ENCODE measurements around the gene PPP1R18. TPM values are rescaled to one million over a fixed set of nuclear protein-coding genes. Genes with fewer than 3 reads are reported as not detected.
A peak's percentile ranks its signal among the peaks of the same experiment; 100 is the strongest.

The PPP1R18 gene, protein sequence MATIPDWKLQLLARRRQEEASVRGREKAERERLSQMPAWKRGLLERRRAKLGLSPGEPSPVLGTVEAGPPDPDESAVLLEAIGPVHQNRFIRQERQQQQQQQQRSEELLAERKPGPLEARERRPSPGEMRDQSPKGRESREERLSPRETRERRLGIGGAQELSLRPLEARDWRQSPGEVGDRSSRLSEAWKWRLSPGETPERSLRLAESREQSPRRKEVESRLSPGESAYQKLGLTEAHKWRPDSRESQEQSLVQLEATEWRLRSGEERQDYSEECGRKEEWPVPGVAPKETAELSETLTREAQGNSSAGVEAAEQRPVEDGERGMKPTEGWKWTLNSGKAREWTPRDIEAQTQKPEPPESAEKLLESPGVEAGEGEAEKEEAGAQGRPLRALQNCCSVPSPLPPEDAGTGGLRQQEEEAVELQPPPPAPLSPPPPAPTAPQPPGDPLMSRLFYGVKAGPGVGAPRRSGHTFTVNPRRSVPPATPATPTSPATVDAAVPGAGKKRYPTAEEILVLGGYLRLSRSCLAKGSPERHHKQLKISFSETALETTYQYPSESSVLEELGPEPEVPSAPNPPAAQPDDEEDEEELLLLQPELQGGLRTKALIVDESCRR
- total RNA-seq: 10 to 100 TPM; 12.2 to 21.9 TPM

DNA sequence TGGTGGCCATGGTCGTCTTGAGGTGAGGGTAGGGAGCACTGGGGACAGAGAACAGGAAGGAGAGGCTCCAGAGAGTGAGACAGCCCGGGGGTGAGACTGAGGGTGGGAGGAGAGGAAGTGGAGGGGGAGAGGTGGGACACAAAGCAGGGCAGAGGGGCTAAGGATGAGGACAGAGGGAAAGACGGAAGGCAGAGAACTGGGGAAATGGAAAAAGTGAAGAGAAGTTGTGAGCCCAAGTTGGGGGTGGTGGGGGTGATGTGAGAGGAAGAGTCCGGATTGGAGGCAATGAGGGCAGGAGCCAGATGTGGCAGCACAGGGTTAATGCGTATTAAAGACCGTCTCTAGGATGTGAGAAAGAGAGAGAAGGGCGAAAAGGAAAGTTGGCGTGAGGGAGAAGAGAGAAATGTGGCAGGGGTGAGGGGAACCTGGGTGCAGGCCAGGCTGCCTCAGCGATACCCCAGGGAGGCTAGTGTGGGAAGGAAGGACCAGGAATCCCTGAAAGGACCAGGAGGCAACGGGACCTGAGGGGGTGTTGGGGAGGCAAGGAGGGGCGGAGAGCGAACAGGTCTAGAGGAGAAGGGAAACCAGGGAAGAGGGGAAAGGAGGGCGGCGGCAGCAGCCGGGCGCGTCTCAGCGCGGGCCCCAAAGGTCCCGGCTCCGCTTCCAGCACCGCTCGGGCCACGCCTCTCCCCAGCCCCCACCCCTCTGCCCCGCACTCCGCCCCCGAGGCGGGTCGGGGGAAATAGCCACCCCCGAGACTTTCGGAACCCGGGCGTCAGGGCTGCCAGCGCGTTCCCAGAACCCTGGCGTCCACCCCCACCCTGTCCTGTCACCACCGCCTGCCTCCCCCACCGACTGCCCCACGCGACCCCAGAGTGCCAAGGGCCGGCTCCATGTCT, at the start of gene PPP1R18:
Gene PPP1R18, minus strand, starts transcription at position 637 of the 899 bp plus-strand sequence. Its CDS starts 627 bp downstream, at position 10.
- peaks cover 4% of the 10 kb centered on the region for H3K4me1 ChIP-seq (replicated peaks)
- H3K9me3 ChIP-seq: no peaks in the 10 kb centered on the region
- no peaks in the 10 kb centered on the region for H3K36me3 ChIP-seq
- TF ChIP-seq POLR2AphosphoS5 (IDR thresholded peaks at IDR 0.05): peak; percentile 8
- TF ChIP-seq, protein P1, sequence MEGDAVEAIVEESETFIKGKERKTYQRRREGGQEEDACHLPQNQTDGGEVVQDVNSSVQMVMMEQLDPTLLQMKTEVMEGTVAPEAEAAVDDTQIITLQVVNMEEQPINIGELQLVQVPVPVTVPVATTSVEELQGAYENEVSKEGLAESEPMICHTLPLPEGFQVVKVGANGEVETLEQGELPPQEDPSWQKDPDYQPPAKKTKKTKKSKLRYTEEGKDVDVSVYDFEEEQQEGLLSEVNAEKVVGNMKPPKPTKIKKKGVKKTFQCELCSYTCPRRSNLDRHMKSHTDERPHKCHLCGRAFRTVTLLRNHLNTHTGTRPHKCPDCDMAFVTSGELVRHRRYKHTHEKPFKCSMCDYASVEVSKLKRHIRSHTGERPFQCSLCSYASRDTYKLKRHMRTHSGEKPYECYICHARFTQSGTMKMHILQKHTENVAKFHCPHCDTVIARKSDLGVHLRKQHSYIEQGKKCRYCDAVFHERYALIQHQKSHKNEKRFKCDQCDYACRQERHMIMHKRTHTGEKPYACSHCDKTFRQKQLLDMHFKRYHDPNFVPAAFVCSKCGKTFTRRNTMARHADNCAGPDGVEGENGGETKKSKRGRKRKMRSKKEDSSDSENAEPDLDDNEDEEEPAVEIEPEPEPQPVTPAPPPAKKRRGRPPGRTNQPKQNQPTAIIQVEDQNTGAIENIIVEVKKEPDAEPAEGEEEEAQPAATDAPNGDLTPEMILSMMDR (IDR thresholded peaks at IDR 0.05): no peak
- peak; percentile 59 for TF ChIP-seq POLR2A (IDR thresholded peaks at IDR 0.05)
- H3K4me3 ChIP-seq: peak within 1 kb of the TSS; percentile 66 to 88
- DNase-seq (ENCODE audit: low spot score): peak; percentile 69
- intact Hi-C loops (cut with DNase I): loop anchor here (2.0 to 5.0 kb wide), 2 partner anchors 35 to 69 kb away; partner anchors contain the start of genes MRPS18B, PPP1R10 and TUBB
- peak within 1 kb of the TSS; percentile 92 to 97 for H3K27ac ChIP-seq
- H3K27me3 ChIP-seq (replicated peaks; ENCODE audit: insufficient read depth): no peaks in the 10 kb centered on the region
- 2% methylated on average over 41 of the region's 41 CpGs for WGBS

DNA sequence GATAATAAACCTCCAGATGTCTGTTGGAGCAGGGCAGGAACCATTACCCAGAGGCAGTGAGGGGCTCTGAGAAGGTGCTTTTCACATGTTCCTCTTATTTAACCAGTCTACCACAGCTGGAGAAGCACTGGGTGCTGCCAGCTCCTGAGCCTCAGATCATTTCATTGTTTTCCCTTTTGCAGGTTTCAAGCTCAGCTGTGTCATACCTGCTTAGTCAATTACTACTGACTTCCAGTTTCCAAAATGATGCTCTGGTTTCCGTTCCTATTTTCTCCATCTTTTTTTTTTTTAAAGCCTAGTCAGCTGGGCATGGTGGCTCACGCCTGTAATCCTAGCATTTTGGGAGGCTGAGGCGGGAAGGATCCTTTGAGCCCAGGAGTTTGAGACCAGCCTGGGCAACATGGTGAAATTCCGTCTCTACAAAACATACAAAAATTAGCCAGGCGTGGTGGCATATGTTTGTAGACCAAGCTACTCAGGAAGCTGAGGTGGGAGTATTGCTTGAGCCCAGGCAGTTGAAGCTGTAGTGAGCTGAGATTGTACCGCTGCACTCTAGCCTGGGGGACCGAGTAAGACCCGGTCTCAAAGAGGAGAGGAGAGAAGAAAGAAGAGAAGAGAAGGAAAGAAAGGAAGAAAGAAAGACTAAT, 49.3 kb upstream of the PPP1R18 start:
- 89% methylated on average over 8 of the region's 8 CpGs for WGBS
- intact Hi-C loops (cut with DNase I): no loop called here
- peaks cover 1% of the 10 kb centered on the region for H3K4me1 ChIP-seq (replicated peaks)
- DNase-seq (ENCODE audit: low spot score): no peak
- TF ChIP-seq POLR2AphosphoS5 (IDR thresholded peaks at IDR 0.05): no peak
- TF ChIP-seq, protein P1 (IDR thresholded peaks at IDR 0.05): no peak
- TF ChIP-seq POLR2A (IDR thresholded peaks at IDR 0.05): no peak
- no peak overlapping the region for H3K27ac ChIP-seq
- no peaks in the 10 kb centered on the region for H3K27me3 ChIP-seq (replicated peaks; ENCODE audit: insufficient read depth)
- no peaks in the 10 kb centered on the region for H3K9me3 ChIP-seq
- H3K36me3 ChIP-seq: peaks cover 0 to 4% of the 10 kb centered on the region in 2 donors
- no peak overlapping the region for H3K4me3 ChIP-seq

DNA sequence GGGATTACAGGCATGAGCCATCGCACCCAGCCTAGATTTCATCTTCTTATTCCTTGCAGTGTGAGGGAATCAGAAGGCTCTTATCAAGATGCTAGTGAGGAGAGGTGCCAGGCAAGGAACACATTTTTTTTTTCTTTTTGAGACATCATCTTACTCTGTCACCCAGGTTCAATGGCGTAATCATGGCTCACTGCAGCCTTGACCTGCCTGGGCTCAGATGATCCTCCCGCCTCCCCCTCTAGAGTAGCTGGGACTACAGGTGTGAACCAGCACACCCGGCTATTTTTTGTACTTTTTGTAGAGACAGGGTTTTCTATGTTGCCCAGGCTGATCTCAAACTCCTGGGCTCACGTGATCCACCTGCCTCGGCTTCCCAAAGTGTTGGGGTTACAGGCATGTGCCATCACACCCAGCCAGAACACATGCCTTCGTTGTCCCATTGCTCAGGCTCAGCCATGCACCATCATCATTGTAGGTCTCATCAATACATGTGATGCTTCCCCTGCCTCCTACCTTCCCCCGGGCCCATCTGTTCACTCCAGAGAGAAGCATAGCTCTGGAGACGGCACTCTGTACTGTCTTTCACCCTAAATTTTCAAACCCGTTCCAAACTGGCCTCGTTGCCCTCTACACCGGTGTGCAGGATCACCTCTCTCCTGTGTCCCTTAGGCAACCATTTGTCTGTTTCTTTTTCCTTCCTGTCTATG, 45.9 kb upstream of the PPP1R18 start:
- Histone ChIP-seq H3K36me3 (no peaks in the 10 kb centered on the region), H3K27ac (no peak overlapping the region), H3K27me3 (replicated peaks; ENCODE audit: insufficient read depth) (no peaks in the 10 kb centered on the region), H3K4me1 (replicated peaks) (peaks cover 4% of the 10 kb centered on the region), H3K4me3 (no peak overlapping the region), H3K9me3 (no peaks in the 10 kb centered on the region)
- intact Hi-C loops (cut with DNase I): no loop called here
- no peak for DNase-seq (ENCODE audit: low spot score)
- no peak for TF ChIP-seq POLR2A (IDR thresholded peaks at IDR 0.05)
- no peak for TF ChIP-seq POLR2AphosphoS5 (IDR thresholded peaks at IDR 0.05)
- TF ChIP-seq, protein P1 (IDR thresholded peaks at IDR 0.05): no peak
- WGBS: 89% methylated on average over 12 of the region's 12 CpGs
